Endometrial microvascular endothelial cells (primary cell): ENCODE measurements around the gene SOX30. TPM values are rescaled to one million over a fixed set of nuclear protein-coding genes. Genes with fewer than 3 reads are reported as not detected.
"Not testable (repeated sequence)": the region's sequence is repeated elsewhere in the genome, so short reads cannot be mapped to it uniquely, and the experiment has no call there.

Experiments used
- in situ Hi-C: cut with HindIII; loops from 2 replicates; pipeline ENCODE4 v1.10.0; 2017; ENCODE audit warnings: low sequenced_read_pairs, low pct_unique_long_range_greater_than_20kb; ENCODE audit errors: inconsistent ontology term
- total RNA-seq: library from RNA; depleted of rRNA; stranded (reverse); fragments of >200 nt; gene quantifications from one replicate; pipeline ENCODE4 v1.2.3, GENCODE V29; 2015; ENCODE audit errors: inconsistent ontology term

The SOX30 gene
- total RNA-seq, result not detected

DNA sequence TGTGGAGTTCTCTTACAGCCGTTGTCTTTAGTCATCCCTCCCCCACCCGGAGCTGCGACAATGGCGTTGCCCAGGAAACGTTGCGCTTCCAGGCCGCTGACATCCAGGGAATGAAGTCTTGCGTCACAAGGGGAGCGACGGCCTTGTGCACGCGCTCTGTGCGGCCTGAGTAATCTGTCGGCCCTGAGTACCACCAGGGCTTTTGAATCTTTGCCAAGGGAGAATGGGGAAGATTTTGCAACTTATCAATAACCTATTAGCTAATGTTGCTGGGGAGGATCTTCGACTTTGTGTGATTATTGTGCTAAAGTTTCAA is at the start of gene SOX30:
Gene SOX30, minus strand, starts transcription at position 62 of the 316 bp plus-strand sequence. CDS start 360 bp downstream, outside the sequence.
- in situ Hi-C loops, result no loop called here

DNA sequence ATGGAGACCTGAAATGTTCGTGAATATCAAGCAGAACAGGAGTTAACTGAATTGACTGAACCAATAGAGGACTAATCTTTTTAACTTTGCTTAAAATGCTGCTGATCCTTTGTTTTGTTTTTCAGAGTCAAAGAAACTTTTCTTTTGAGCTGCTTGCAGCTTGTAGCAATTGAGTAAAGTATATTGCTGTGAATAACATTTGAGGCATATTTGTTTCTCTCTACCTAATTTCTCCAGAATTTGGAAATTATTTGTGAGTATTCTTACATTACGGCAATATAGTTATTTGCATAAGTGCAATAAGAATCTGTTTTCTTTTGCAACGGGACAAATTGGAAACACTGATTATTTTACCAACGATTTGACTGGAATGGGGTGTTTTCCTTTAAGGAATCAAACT is 46.4 kb upstream of the SOX30 start:
- in situ Hi-C loops, result not testable (repeated sequence)

DNA sequence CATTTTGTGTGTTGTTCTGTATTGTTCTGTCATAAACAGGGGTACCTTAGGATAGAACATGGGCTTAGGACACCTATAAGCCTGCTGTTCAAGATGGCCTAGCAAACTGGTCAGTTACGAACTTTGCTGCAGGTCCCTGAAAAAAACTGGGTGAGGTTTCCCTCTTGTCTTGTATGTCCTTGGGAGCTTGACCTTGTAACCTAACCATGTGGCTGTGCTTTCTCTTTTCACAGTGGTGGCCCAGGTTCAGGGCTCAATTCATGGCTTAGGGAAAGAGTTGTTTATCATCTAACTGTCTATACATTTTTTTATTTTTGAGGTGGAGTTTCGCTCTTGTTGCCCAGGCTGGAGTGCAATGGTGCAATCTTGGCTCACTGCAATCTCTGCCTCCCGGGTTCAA is 43.9 kb upstream of the SOX30 start:
- in situ Hi-C loops, result not testable (repeated sequence)

- in situ Hi-C loops, result not testable (repeated sequence)
Observed at GRCh38 chr5:157693816-157694215, 41.6 kb upstream of the SOX30 start.

DNA sequence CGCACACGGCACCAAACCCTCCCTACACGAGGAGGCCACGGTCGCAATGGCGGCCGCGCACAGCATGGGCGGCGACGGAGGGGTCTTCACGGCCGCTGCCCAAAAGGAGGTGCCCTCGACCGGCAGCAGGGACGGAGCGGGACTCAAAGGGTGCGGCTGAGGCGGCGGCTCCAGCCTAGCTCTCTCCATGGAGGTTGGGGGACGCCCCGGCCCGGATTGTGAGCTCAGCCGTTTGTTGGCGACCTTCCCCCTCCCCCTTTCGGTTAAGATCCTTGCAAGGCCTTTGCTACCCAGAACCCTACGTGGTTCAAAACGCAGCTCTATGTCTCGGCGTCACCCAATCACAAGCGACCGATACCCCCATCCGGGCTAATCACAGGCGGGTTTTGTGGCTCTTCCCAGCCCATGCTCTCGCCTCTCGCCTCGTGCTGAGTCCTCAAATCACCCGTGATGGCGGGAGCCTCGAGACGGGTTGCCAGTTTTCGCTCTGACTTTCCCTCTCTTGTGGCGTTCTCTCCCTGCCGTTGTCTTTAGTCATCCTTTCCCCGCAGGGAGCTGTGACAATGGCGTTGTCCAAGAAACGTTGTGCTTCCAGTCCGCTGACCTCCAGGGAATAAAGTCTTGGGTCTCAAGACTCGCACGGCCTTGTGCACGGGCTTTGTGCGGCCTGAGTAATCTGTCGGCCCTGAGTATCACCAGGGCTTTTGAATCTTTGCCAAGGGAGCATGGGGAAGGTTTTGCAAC is 38.6 kb upstream of the SOX30 start:
- in situ Hi-C loops, result no loop called here

- in situ Hi-C loops, result no loop called here
Observed at GRCh38 chr5:157689942-157690689, 37.9 kb upstream of the SOX30 start.

DNA sequence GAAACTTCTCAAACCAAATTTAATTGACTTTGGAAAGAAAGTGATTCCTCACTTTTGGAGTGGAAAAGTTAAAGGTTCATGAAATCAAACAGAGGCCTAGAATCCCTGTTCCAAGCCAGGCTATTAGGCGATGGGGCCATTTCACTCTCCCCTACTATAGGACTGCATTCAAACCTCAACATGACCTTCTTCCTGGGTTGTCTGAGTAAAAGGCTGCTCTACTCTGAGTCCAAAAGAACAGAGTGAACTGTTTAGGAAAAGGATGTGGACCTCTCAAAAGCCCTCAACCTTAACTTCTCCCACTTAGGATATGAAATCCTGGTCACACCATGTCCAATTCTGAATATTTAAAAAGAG is 34.9 kb upstream of the SOX30 start:
- in situ Hi-C loops, result no loop called here

GRCh38 chr5:157686276-157687197 is 34.3 kb upstream of the SOX30 start:
- in situ Hi-C loops, result not testable (repeated sequence)

DNA sequence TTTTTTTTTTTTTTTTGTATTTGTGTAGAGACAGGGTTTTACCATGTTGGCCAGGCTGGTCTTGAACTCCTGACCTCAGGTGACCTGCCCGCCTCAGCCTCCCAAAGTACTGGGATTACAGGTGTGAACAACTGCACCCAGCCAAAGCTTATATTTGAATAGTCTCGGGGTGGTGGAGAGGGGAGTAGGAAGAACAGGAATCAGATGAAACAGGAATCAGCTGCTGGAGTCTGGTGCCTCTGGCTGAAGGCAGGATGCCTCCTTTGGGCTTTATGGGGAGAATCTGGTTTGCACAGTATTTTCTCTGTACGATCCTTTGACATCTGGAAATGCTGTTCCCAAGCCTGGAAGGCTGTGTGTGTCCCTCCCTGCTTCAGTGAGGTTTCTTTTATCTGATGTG is 30.0 kb upstream of the SOX30 start:
- in situ Hi-C loops, result no loop called here

GRCh38 chr5:157681048-157681447 is 28.8 kb upstream of the SOX30 start:
- in situ Hi-C loops, result no loop called here

DNA sequence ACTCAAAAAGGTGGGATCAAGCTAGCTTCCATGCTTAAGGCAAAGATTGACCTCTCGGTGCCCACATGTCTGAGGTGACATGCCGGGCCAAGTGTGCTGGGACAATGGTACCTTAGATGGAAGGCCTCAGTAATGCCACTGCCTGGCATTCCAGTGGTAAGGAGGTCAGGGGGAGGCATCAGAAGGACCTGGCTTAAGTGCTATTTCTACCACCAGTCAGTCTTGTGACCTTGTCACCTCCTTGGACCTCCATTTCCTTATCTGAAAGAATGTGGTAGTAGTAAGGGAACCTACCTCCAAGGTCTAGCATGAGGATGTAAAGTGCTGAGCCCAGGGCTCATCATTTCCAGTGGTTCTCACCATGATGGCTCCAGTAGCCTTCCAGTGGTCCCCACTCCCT is 28.0 kb upstream of the SOX30 start:
- in situ Hi-C loops, result no loop called here

GRCh38 chr5:157679801-157680200 is 27.6 kb upstream of the SOX30 start:
- in situ Hi-C loops, result no loop called here

DNA sequence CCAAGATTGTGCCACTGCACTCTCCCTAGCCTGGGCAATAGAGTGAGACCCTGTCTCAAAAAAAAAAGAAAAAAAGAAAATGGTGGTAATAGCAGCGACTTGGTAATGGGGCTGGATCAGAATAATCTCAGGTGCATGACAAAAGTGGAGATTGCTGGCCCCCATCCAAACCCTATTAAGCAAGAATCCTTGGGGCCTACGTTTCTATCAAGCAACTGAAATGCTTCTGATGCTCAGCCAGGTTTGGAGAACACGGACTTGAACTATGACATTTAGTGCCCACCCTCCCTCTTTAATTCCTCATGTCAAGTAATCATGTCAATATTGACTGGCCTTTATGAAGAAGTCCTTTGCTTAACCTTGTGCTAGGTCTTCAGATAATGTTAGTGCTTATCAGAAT is 25.7 kb upstream of the SOX30 start:
- in situ Hi-C loops, result no loop called here

DNA sequence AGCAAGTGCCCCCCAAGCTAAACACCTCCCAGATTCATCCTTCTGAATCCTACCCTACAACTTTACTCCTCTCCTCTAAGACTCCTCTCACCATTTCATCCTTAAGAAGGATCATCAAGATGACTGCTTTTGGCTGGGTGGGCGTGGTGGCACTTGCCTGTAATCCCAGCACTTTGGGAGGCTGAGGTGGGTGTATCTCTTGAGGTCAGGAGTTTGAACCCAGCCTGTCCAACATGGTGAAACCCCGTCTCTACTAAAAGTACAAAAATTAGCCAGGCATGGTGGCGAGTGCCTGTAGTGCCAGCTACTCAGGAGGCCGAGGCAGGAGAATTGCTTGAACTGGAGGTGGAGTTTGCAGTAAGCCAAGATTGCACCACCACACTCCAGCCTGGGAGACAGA is 22.1 kb upstream of the SOX30 start:
- in situ Hi-C loops, result not testable (repeated sequence)

GRCh38 chr5:157672976-157673375 is 20.7 kb upstream of the SOX30 start:
- in situ Hi-C loops, result no loop called here

- in situ Hi-C loops, result no loop called here
Observed at GRCh38 chr5:157671592-157672330, 19.5 kb upstream of the SOX30 start.

GRCh38 chr5:157670662-157671591 is 18.7 kb upstream of the SOX30 start, which contains the start of gene C5orf52:
TSS of gene C5orf52 (plus strand) at chr5:157671533. CDS start at chr5:157671615, 82 bp downstream.
- in situ Hi-C loops, result no loop called here

GRCh38 chr5:157669701-157670097 is 17.5 kb upstream of the SOX30 start:
- in situ Hi-C loops, result no loop called here
